Left ventricle myocardium inferior (tissue), 1 donor: ENCODE measurements around the gene HBM. TPM values are rescaled to one million over a fixed set of nuclear protein-coding genes. Genes with fewer than 3 reads are reported as not detected.

ENCODE experiments used
- DNase-seq: peaks from one replicate; pipeline ENCODE4 v3.0.0-alpha.2; 2020
- H3K27ac ChIP-seq: fragments of 200-600 bp; replicated peaks from 2 replicates; pipeline ENCODE4 v1.8.0; 2021
- H3K27me3 ChIP-seq: fragments of 200-600 bp; 2 replicates; pipeline ENCODE4 v1.8.0; 2021; ENCODE audit warnings: low read depth
- H3K36me3 ChIP-seq: fragments of 200-600 bp; 2 replicates; pipeline ENCODE4 v1.8.0; 2021
- H3K4me1 ChIP-seq: fragments of 200-600 bp; 2 replicates; pipeline ENCODE4 v1.8.0; 2021
- H3K4me3 ChIP-seq: fragments of 200-600 bp; 2 replicates; pipeline ENCODE4 v1.8.0; 2021; ENCODE audit warnings: mild to moderate bottlenecking, moderate library complexity
- H3K9me3 ChIP-seq: fragments of 200-600 bp; replicated peaks from 2 replicates; pipeline ENCODE4 v1.8.0; 2021
- intact Hi-C: fragments of 100-400 bp; cut with micrococcal nuclease; formaldehyde crosslinking; loops from one replicate; pipeline ENCODE4 v1.11.0; 2022
- total RNA-seq: library from RNA; stranded (reverse); fragmentation: NEBNext Ultra II Directional; extraction: Animal tissue kit (Norgen Biotek cat#: 25700); gene quantifications from one replicate; pipeline ENCODE4 v1.2.1, GENCODE V29; 2021
- TF ChIP-seq, protein P1 (sequence below): fragments of 200-600 bp; IDR thresholded peaks from 2 replicates; pipeline ENCODE4 v1.8.0; 2021; ENCODE audit warnings: antibody characterized with exemption, mild to moderate bottlenecking, borderline replicate concordance
- donor health status: DM: no; HTN: yes; CAD: no; lungs with severe emphysema.

HBM gene
- total RNA-seq, 1 donor from 2014 or later: not detected

- DNase-seq: no peak
- Histone ChIP-seq H3K27ac (no peak overlapping the region), H3K36me3 (peaks cover 30% of the 10 kb centered on the region), H3K4me3 (no peak overlapping the region), H3K27me3 (peaks cover 10% of the 10 kb centered on the region), H3K4me1 (peaks cover 14% of the 10 kb centered on the region), H3K9me3 (no peaks in the 10 kb centered on the region)
- TF ChIP-seq, protein P1, sequence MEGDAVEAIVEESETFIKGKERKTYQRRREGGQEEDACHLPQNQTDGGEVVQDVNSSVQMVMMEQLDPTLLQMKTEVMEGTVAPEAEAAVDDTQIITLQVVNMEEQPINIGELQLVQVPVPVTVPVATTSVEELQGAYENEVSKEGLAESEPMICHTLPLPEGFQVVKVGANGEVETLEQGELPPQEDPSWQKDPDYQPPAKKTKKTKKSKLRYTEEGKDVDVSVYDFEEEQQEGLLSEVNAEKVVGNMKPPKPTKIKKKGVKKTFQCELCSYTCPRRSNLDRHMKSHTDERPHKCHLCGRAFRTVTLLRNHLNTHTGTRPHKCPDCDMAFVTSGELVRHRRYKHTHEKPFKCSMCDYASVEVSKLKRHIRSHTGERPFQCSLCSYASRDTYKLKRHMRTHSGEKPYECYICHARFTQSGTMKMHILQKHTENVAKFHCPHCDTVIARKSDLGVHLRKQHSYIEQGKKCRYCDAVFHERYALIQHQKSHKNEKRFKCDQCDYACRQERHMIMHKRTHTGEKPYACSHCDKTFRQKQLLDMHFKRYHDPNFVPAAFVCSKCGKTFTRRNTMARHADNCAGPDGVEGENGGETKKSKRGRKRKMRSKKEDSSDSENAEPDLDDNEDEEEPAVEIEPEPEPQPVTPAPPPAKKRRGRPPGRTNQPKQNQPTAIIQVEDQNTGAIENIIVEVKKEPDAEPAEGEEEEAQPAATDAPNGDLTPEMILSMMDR: no peak
- intact Hi-C loops: no loop called here
These were observed 19.4 kb downstream of the HBM start for GRCh38 chr16:185213-185612.

GRCh38 chr16:185691-186090, 19.9 kb downstream of the HBM start:
- Histone ChIP-seq H3K36me3 (peaks cover 35% of the 10 kb centered on the region), H3K4me1 (peaks cover 9% of the 10 kb centered on the region), H3K27me3 (peaks cover 5% of the 10 kb centered on the region), H3K9me3 (no peaks in the 10 kb centered on the region), H3K27ac (no peak overlapping the region), H3K4me3 (no peak overlapping the region)
- no peak for DNase-seq
- intact Hi-C loops: no loop called here
- TF ChIP-seq, protein P1: no peak

DNA sequence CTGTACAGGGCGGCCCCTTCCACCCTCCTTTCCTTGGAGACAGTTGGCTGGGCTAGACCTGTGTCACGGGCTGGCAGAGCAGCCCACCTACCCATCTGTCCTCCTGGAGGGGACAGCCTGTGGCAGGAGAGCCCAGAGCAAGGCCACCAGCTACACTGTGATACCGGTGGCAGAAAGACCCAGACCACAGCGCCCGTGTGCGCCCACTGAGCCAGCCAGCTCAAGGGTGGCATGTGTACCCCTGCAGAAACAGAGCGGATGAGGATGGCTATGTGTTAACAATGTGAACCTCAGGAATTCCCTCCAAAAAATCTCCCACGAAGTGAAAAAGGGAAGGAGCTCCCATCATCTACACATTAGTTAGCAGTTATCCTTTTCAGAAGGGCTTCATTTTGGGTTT, 21.6 kb downstream of the HBM start:
- Histone ChIP-seq H3K27ac (no peak overlapping the region), H3K4me3 (no peak overlapping the region), H3K36me3 (peaks cover 52% of the 10 kb centered on the region), H3K9me3 (no peaks in the 10 kb centered on the region), H3K4me1 (no peaks in the 10 kb centered on the region), H3K27me3 (no peaks in the 10 kb centered on the region)
- no peak for DNase-seq
- intact Hi-C loops: no loop called here
- TF ChIP-seq, protein P1: no peak

- H3K36me3 ChIP-seq: peaks cover 65% of the 10 kb centered on the region
- H3K9me3 ChIP-seq: no peaks in the 10 kb centered on the region
- TF ChIP-seq, protein P1: no peak
- H3K4me1 ChIP-seq: no peaks in the 10 kb centered on the region
- DNase-seq: no peak
- no peak overlapping the region for H3K27ac ChIP-seq
- no peaks in the 10 kb centered on the region for H3K27me3 ChIP-seq
- no peak overlapping the region for H3K4me3 ChIP-seq
- intact Hi-C loops: no loop called here
These were observed 22.9 kb downstream of the HBM start for GRCh38 chr16:188674-189073.

GRCh38 chr16:189604-190186, 23.9 kb downstream of the HBM start:
- H3K36me3 ChIP-seq: peaks cover 75% of the 10 kb centered on the region
- no peak overlapping the region for H3K27ac ChIP-seq
- H3K27me3 ChIP-seq: no peaks in the 10 kb centered on the region
- H3K4me1 ChIP-seq: no peaks in the 10 kb centered on the region
- H3K9me3 ChIP-seq: no peaks in the 10 kb centered on the region
- no peak overlapping the region for H3K4me3 ChIP-seq
- no peak for DNase-seq
- intact Hi-C loops: no loop called here
- TF ChIP-seq, protein P1: no peak
